ENCODE data around the gene CCL16.

- TF ChIP-seq CTCF (IDR thresholded peaks at IDR 0.05) (no peak), POLR2A (IDR thresholded peaks at IDR 0.05) (no peak), EP300 (IDR thresholded peaks at IDR 0.05) (no peak)
Measured at GRCh38 chr17:36030956-36031355, 49.7 kb upstream of the CCL16 start.
